Spleen (tissue), 7 donors: ENCODE data around the gene VCPKMT.

Experiments used
- POLR2A ChIP-seq, 3 donors: fragments of 450-650 bp; IDR thresholded peaks; one replicate each; pipeline ENCODE4 v1.5.1; 2017; ENCODE audit warnings: antibody characterized with exemption in 3 of 3, mild to moderate bottlenecking in 1 of 3
- TF ChIP-seq, protein P1 (sequence below), 11 experiments: fragments of 200-600 bp in 7 of 11; fragments of 450-650 bp in 4 of 11; sonication (generic) in 4 of 11; IDR thresholded peaks in 8 of 11; conservative IDR thresholded peaks in 3 of 11; 1 replicate in 7 of 11; 2 replicates in 4 of 11; pipeline versions ENCODE4 v1.4.0 to v1.8.0; 2016 to 2021; ENCODE audit warnings: antibody characterized with exemption in 11 of 11, inconsistent platforms in 4 of 11, mild to moderate bottlenecking in 1 of 11
- donor health status: DM: no; HTN: no; CAD: no; lungs with moderate emphysema.
- donor health status: DM: no; HTN: no; CAD: no.
- donor health status: DM: no; HTN: no; CAD: no.

DNA sequence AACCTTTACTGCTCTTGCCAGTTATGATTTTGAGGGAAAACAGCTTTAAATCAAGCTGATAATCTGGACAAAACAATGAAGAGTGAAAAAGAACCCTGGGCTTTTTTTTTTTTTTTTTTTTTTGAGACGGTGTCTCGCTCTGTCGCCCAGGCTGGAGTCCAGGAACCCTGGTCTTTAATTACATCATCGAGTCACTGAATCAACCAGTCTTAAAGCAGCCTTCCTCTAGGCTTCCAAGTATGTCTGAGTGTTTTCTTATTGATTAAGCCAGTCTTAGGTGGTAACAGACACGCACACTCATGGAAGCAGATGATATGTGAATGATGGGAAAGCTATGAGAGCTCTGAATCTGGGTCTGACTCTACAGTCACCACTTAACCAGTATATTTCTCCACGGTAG, 5.9 kb upstream of the VCPKMT start:
- TF ChIP-seq, protein P1, sequence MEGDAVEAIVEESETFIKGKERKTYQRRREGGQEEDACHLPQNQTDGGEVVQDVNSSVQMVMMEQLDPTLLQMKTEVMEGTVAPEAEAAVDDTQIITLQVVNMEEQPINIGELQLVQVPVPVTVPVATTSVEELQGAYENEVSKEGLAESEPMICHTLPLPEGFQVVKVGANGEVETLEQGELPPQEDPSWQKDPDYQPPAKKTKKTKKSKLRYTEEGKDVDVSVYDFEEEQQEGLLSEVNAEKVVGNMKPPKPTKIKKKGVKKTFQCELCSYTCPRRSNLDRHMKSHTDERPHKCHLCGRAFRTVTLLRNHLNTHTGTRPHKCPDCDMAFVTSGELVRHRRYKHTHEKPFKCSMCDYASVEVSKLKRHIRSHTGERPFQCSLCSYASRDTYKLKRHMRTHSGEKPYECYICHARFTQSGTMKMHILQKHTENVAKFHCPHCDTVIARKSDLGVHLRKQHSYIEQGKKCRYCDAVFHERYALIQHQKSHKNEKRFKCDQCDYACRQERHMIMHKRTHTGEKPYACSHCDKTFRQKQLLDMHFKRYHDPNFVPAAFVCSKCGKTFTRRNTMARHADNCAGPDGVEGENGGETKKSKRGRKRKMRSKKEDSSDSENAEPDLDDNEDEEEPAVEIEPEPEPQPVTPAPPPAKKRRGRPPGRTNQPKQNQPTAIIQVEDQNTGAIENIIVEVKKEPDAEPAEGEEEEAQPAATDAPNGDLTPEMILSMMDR (IDR thresholded peaks at IDR 0.05 in 8 of 11, conservative IDR thresholded peaks at IDR 0.05 in 3 of 11), result no peak
- no peak for TF ChIP-seq POLR2A (IDR thresholded peaks at IDR 0.05)
